ENCODE data around the gene HGFAC.

GRCh38 chr4:3488820-3489219 lies 47.1 kb downstream of the HGFAC start:
- TF ChIP-seq POLR2A (IDR thresholded peaks at IDR 0.05; ENCODE audit: low read depth, low read length) (no peak), TAF1 (IDR thresholded peaks at IDR 0.05; ENCODE audit: low read depth, low read length) (no peak), POLR2AphosphoS5 (IDR thresholded peaks at IDR 0.05; ENCODE audit: low read depth, low read length) (no peak), PAX5 (IDR thresholded peaks at IDR 0.05; ENCODE audit: insufficient read depth, low read length, severe bottlenecking) (no peak), POU2F2 (IDR thresholded peaks at IDR 0.05; ENCODE audit: low read depth, low read length) (no peak), SPI1 (IDR thresholded peaks at IDR 0.05; ENCODE audit: low read depth, low read length) (no peak)

Measured in GM12891 (cell line).